Measurements from ENCODE around the gene MVB12B. TPM values are rescaled to one million over a fixed set of nuclear protein-coding genes. Genes with fewer than 3 reads are reported as not detected.

Gene MVB12B
- total and polyA plus RNA-seq, 2 of the 13 experiments (the other 11 are each of a cell fraction or from before 2014, with no cell fraction given) = 12.1 to 30.1 TPM

GRCh38 chr9:126505697-126506346 lies 179.2 kb downstream of the MVB12B start (continued):
- TF ChIP-seq ZNF263 (CRISPR knock-in tag; IDR thresholded peaks at IDR 0.05) (no peak), ZNF564 (CRISPR knock-in tag; IDR thresholded peaks at IDR 0.05) (no peak), SRSF4 (IDR thresholded peaks at IDR 0.05; ENCODE audit: low read depth, low read length, poor library complexity, severe bottlenecking) (no peak)

GRCh38 chr9:126506361-126507317 lies 180.0 kb downstream of the MVB12B start:
- no peaks in the 10 kb centered on the region for H3K9me3 ChIP-seq (ENCODE audit: low read length)
- H4K20me1 ChIP-seq (ENCODE audit: insufficient read depth, low read length) = no peaks in the 10 kb centered on the region
- H3K4me3 ChIP-seq (replicated peaks in 1 of 3; ENCODE audit: insufficient read depth in 1 of 3, low read depth in 2 of 3, low read length in 3 of 3) = no peak overlapping the region
- H3K36me3 ChIP-seq (replicated peaks in 1 of 2; ENCODE audit: control insufficient read depth in 1 of 2, insufficient read depth in 2 of 2, low read length in 2 of 2) = peaks cover 2 to 7% of the 10 kb centered on the region in 2 experiments; a peak in 1 of 5 replicates
- no peak overlapping the region for H3K4me2 ChIP-seq (ENCODE audit: low read depth, low read length)
- CTCF ChIA-PET (ENCODE audit: low intra/inter-chr PET ratio, low total read pairs) = no interaction called here
- peaks cover 6% of the 10 kb centered on the region for H3K4me1 ChIP-seq (ENCODE audit: insufficient read depth, low read length)
- 85% methylated on average over 13 of the region's 27 CpGs for WGBS (ENCODE audit: low lambda C conversion rate)
- no peak overlapping the region for H2AFZ ChIP-seq (ENCODE audit: low read length)
- intact Hi-C loops (cut with micrococcal nuclease; ENCODE audit: unreplicated experiment) (no loop called here), in situ Hi-C loops (cut with HindIII; ENCODE audit: extremely low pct_ligation_motif_present, low pct_unique_long_range_greater_than_20kb) (no loop called here)
- BruUV-seq (replicated peaks) = TSS peak; percentile 57
- no peak overlapping the region for H3K9ac ChIP-seq (ENCODE audit: insufficient read depth, low read depth, low read length)
- H3K79me2 ChIP-seq (ENCODE audit: insufficient read depth, low read length) = no peaks in the 10 kb centered on the region
- H3K27ac ChIP-seq (ENCODE audit: extremely low read length, insufficient read depth, low read length) = no peak overlapping the region
- DNase-seq (ENCODE audit: low spot score) (no peak), ATAC-seq (no peak), FAIRE-seq (no peak)
- POLR2A ChIA-PET = no interaction called here
- H3K27me3 ChIP-seq (ENCODE audit: control insufficient read depth in 1 of 2, insufficient read depth in 2 of 2, low read length in 2 of 2) = no peaks in the 10 kb centered on the region
- TF ChIP-seq, protein P1, sequence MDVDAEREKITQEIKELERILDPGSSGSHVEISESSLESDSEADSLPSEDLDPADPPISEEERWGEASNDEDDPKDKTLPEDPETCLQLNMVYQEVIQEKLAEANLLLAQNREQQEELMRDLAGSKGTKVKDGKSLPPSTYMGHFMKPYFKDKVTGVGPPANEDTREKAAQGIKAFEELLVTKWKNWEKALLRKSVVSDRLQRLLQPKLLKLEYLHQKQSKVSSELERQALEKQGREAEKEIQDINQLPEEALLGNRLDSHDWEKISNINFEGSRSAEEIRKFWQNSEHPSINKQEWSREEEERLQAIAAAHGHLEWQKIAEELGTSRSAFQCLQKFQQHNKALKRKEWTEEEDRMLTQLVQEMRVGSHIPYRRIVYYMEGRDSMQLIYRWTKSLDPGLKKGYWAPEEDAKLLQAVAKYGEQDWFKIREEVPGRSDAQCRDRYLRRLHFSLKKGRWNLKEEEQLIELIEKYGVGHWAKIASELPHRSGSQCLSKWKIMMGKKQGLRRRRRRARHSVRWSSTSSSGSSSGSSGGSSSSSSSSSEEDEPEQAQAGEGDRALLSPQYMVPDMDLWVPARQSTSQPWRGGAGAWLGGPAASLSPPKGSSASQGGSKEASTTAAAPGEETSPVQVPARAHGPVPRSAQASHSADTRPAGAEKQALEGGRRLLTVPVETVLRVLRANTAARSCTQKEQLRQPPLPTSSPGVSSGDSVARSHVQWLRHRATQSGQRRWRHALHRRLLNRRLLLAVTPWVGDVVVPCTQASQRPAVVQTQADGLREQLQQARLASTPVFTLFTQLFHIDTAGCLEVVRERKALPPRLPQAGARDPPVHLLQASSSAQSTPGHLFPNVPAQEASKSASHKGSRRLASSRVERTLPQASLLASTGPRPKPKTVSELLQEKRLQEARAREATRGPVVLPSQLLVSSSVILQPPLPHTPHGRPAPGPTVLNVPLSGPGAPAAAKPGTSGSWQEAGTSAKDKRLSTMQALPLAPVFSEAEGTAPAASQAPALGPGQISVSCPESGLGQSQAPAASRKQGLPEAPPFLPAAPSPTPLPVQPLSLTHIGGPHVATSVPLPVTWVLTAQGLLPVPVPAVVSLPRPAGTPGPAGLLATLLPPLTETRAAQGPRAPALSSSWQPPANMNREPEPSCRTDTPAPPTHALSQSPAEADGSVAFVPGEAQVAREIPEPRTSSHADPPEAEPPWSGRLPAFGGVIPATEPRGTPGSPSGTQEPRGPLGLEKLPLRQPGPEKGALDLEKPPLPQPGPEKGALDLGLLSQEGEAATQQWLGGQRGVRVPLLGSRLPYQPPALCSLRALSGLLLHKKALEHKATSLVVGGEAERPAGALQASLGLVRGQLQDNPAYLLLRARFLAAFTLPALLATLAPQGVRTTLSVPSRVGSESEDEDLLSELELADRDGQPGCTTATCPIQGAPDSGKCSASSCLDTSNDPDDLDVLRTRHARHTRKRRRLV (CRISPR knock-in tag; IDR thresholded peaks at IDR 0.05) = no peak
- TF ChIP-seq ATM (IDR thresholded peaks at IDR 0.05; ENCODE audit: borderline replicate concordance) = no peak
- peak; percentile 65 for TF ChIP-seq AGO2 (optimal IDR thresholded peaks at IDR 0.05; ENCODE audit: low read depth, low read length)
- TF ChIP-seq, protein P2, sequence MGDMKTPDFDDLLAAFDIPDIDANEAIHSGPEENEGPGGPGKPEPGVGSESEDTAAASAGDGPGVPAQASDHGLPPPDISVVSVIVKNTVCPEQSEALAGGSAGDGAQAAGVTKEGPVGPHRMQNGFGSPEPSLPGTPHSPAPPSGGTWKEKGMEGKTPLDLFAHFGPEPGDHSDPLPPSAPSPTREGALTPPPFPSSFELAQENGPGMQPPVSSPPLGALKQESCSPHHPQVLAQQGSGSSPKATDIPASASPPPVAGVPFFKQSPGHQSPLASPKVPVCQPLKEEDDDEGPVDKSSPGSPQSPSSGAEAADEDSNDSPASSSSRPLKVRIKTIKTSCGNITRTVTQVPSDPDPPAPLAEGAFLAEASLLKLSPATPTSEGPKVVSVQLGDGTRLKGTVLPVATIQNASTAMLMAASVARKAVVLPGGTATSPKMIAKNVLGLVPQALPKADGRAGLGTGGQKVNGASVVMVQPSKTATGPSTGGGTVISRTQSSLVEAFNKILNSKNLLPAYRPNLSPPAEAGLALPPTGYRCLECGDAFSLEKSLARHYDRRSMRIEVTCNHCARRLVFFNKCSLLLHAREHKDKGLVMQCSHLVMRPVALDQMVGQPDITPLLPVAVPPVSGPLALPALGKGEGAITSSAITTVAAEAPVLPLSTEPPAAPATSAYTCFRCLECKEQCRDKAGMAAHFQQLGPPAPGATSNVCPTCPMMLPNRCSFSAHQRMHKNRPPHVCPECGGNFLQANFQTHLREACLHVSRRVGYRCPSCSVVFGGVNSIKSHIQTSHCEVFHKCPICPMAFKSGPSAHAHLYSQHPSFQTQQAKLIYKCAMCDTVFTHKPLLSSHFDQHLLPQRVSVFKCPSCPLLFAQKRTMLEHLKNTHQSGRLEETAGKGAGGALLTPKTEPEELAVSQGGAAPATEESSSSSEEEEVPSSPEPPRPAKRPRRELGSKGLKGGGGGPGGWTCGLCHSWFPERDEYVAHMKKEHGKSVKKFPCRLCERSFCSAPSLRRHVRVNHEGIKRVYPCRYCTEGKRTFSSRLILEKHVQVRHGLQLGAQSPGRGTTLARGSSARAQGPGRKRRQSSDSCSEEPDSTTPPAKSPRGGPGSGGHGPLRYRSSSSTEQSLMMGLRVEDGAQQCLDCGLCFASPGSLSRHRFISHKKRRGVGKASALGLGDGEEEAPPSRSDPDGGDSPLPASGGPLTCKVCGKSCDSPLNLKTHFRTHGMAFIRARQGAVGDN (CRISPR knock-in tag; IDR thresholded peaks at IDR 0.05) = 0 out of 2 replicates have a peak, but pooled peaks have one; percentile 9
- no peak for TF ChIP-seq ZNF282 (IDR thresholded peaks at IDR 0.05; ENCODE audit: partially characterized antibody)
- no peak for TF ChIP-seq IRF1 (CRISPR knock-in tag; IDR thresholded peaks at IDR 0.05; ENCODE audit: low read depth)
- no peak for TF ChIP-seq ZMAT3 (CRISPR knock-in tag; conservative IDR thresholded peaks at IDR 0.05)
